GM23248 (cell line): ENCODE measurements around the gene HSFX3. TPM values are rescaled to one million over a fixed set of nuclear protein-coding genes. Genes with fewer than 3 reads are reported as not detected.
A peak's percentile ranks its signal among the peaks of the same experiment; 100 is the strongest.
"Not testable (repeated sequence)": the region's sequence is repeated elsewhere in the genome, so short reads cannot be mapped to it uniquely, and the experiment has no call there.

Source experiments
- DNase-seq: peaks from one replicate; pipeline ENCODE4 v3.0.0-alpha.2; 2015
- H2AFZ ChIP-seq: fragments of 200-600 bp; sonication (generic); 2 replicates; pipeline ENCODE4 v1.6.1; 2016; ENCODE audit warnings: antibody characterized with exemption
- H3F3A ChIP-seq: fragments of 200-600 bp; sonication (generic); 2 replicates; pipeline ENCODE4 v1.6.1; 2016; ENCODE audit warnings: mild to moderate bottlenecking, antibody characterized with exemption, mixed run types; ENCODE audit not compliant: insufficient read depth
- H3K27ac ChIP-seq: fragments of 200-600 bp; sonication (generic); 2 replicates; pipeline ENCODE4 v1.5.1; 2016; ENCODE audit warnings: mild to moderate bottlenecking
- H3K27me3 ChIP-seq: fragments of 200-600 bp; sonication (generic); replicated peaks from 2 replicates; pipeline ENCODE4 v1.6.1; 2016; ENCODE audit warnings: mild to moderate bottlenecking; ENCODE audit not compliant: insufficient read depth
- H3K36me3 ChIP-seq: fragments of 200-600 bp; sonication (generic); 2 replicates; pipeline ENCODE4 v1.6.1; 2016; ENCODE audit warnings: low read depth, mild to moderate bottlenecking
- H3K4me1 ChIP-seq: fragments of 200-600 bp; sonication (generic); 2 replicates; pipeline ENCODE4 v1.6.1; 2016; ENCODE audit warnings: mild to moderate bottlenecking; ENCODE audit not compliant: insufficient read depth
- H3K4me2 ChIP-seq: fragments of 200-600 bp; sonication (generic); one replicate; pipeline ENCODE4 v1.6.1; 2016; ENCODE audit warnings: mild to moderate bottlenecking; ENCODE audit not compliant: unreplicated experiment
- H3K4me3 ChIP-seq: fragments of 200-600 bp; sonication (generic); 2 replicates; pipeline ENCODE4 v1.5.1; 2016; ENCODE audit warnings: mild to moderate bottlenecking
- H3K79me2 ChIP-seq: fragments of 200-600 bp; sonication (generic); 2 replicates; pipeline ENCODE4 v1.6.1; 2016; ENCODE audit warnings: mild to moderate bottlenecking; ENCODE audit not compliant: insufficient read depth
- H3K9ac ChIP-seq: fragments of 200-600 bp; sonication (generic); 2 replicates; pipeline ENCODE4 v1.6.1; 2016; ENCODE audit warnings: mild to moderate bottlenecking
- H3K9me2 ChIP-seq: fragments of 200-600 bp; sonication (generic); 2 replicates; pipeline ENCODE4 v1.6.1; 2016; ENCODE audit warnings: mixed run types, mild to moderate bottlenecking, moderate library complexity; ENCODE audit not compliant: insufficient read depth
- H3K9me3 ChIP-seq: fragments of 200-600 bp; sonication (generic); one replicate; pipeline ENCODE4 v1.6.1; 2017; ENCODE audit warnings: low read depth
- H4K20me1 ChIP-seq: fragments of 200-600 bp; sonication (generic); 2 replicates; pipeline ENCODE4 v1.6.0; 2016; ENCODE audit not compliant: insufficient read depth
- EZH2 ChIP-seq: fragments of 200-600 bp; sonication (generic); IDR thresholded peaks from 2 replicates; pipeline ENCODE4 v1.6.1; 2018; ENCODE audit warnings: antibody characterized with exemption, mild to moderate bottlenecking; ENCODE audit not compliant: insufficient read depth, poor library complexity, severe bottlenecking
- EZH2phosphoT487 ChIP-seq: fragments of 200-600 bp; sonication (generic); IDR thresholded peaks from 2 replicates; pipeline ENCODE4 v1.6.1; 2018; ENCODE audit warnings: antibody characterized with exemption, moderate library complexity, mild to moderate bottlenecking, low read depth; ENCODE audit not compliant: insufficient read depth
- WGBS, 2 experiments: methylation state at CpG; one replicate each; pipeline ENCODE4 v1.1.6; 2015 to 2017; ENCODE audit warnings: low lambda C conversion rate in 2 of 2, low coverage in 1 of 2; ENCODE audit errors: missing lambda C conversion rate in 2 of 2; 5-methylcytosine and 5-hydroxymethylcytosine counted together
- in situ Hi-C: fragments of 300-500 bp; cut with MboI; formaldehyde crosslinking; loops from 2 replicates; pipeline ENCODE4 v1.15.0; 2020
- polyA plus RNA-seq: library from polyadenylated mRNA; unstranded; fragments of >200 nt; fragmentation: Nextera tagmentation; extraction: Ambion mirVana; gene quantifications from 2 replicates; pipeline ENCODE4 v1.2.1, GENCODE V29; 2016
- total RNA-seq: library from RNA; depleted of rRNA; stranded (reverse); fragments of >200 nt; shearing (Covaris generic); gene quantifications from 2 replicates; pipeline ENCODE4 v1.2.3, GENCODE V29; 2014

The HSFX3 gene
- total and polyA plus RNA-seq, 2 experiments from 2014 or later: not detected

- DNase-seq, H3K9ac ChIP-seq, in situ Hi-C loops, H3K79me2 ChIP-seq, H3F3A ChIP-seq, H3K9me2 ChIP-seq, H3K9me3 ChIP-seq, H3K4me1 ChIP-seq, H3K4me2 ChIP-seq, H3K27ac ChIP-seq, H3K27me3 ChIP-seq, H3K4me3 ChIP-seq, H3K36me3 ChIP-seq, H4K20me1 ChIP-seq, H2AFZ ChIP-seq: not testable (repeated sequence)
- whole genome bisulfite sequencing, 2 experiments: no CpG with 5 or more reads among the region's 1 CpG
Measured at GRCh38 chrX:149573456-149573855, 23.7 kb upstream of the HSFX3 start.

GRCh38 chrX:149572743-149573142, 23.0 kb upstream of the HSFX3 start:
- no peaks in the 10 kb centered on the region for H3K27me3 ChIP-seq
- TF ChIP-seq EZH2phosphoT487 (no peak), EZH2 (no peak)
- no peak overlapping the region for H3K4me2 ChIP-seq
- in situ Hi-C loops: no loop called here
- no peaks in the 10 kb centered on the region for H3K9me3 ChIP-seq
- no peaks in the 10 kb centered on the region for H3K79me2 ChIP-seq
- no peak overlapping the region for H3K9ac ChIP-seq
- H3K4me1 ChIP-seq: no peaks in the 10 kb centered on the region
- DNase-seq: peak; percentile 26
- no peaks in the 10 kb centered on the region for H3K36me3 ChIP-seq
- no peak overlapping the region for H3K4me3 ChIP-seq
- 17 to 20% methylated on average over 1 of the region's 1 CpG for WGBS, 2 experiments
- no peak overlapping the region; the same call in 1 of the 2 replicates for H2AFZ ChIP-seq
- H4K20me1 ChIP-seq: no peaks in the 10 kb centered on the region
- H3F3A ChIP-seq: no peaks in the 10 kb centered on the region
- peak overlapping the region; percentile 27; the same call in 1 of the 2 replicates for H3K27ac ChIP-seq
- no peaks in the 10 kb centered on the region for H3K9me2 ChIP-seq

- WGBS, 2 experiments: 68 to 81% methylated on average over 7 of the region's 7 CpGs
Measured at GRCh38 chrX:149571770-149572169, 22.0 kb upstream of the HSFX3 start.

GRCh38 chrX:149570668-149571067, 20.9 kb upstream of the HSFX3 start:
- DNase-seq: peak; percentile 74
- no peak overlapping the region for H3K4me2 ChIP-seq
- H3K9me3 ChIP-seq: no peaks in the 10 kb centered on the region
- H3K79me2 ChIP-seq: no peaks in the 10 kb centered on the region
- 59 to 69% methylated on average over 6 of the region's 6 CpGs for WGBS, 2 experiments
- no peaks in the 10 kb centered on the region for H4K20me1 ChIP-seq
- no peaks in the 10 kb centered on the region for H3F3A ChIP-seq
- no peaks in the 10 kb centered on the region for H3K36me3 ChIP-seq
- H2AFZ ChIP-seq: no peak overlapping the region
- H3K9ac ChIP-seq: no peak overlapping the region
- no peak overlapping the region for H3K4me3 ChIP-seq
- TF ChIP-seq EZH2 (no peak), EZH2phosphoT487 (no peak)
- no peaks in the 10 kb centered on the region for H3K27me3 ChIP-seq
- no peak overlapping the region for H3K27ac ChIP-seq
- in situ Hi-C loops: no loop called here
- H3K4me1 ChIP-seq: no peaks in the 10 kb centered on the region
- H3K9me2 ChIP-seq: no peaks in the 10 kb centered on the region

More at GRCh38 chrX:149571770-149572169, 22.0 kb upstream of the HSFX3 start:
- Histone ChIP-seq H3K9me3 (no peaks in the 10 kb centered on the region), H3K27ac (no peak overlapping the region), H4K20me1 (no peaks in the 10 kb centered on the region), H3K36me3 (no peaks in the 10 kb centered on the region), H3K4me2 (no peak overlapping the region), H2AFZ (no peak overlapping the region), H3K9me2 (no peaks in the 10 kb centered on the region), H3K4me1 (no peaks in the 10 kb centered on the region), H3K79me2 (no peaks in the 10 kb centered on the region), H3F3A (no peaks in the 10 kb centered on the region), H3K4me3 (no peak overlapping the region), H3K9ac (no peak overlapping the region), H3K27me3 (no peaks in the 10 kb centered on the region)
- in situ Hi-C loops: no loop called here
- DNase-seq: no peak
- TF ChIP-seq EZH2phosphoT487 (no peak), EZH2 (no peak)

- no peaks in the 10 kb centered on the region for H4K20me1 ChIP-seq
- DNase-seq: no peak
- no peak overlapping the region for H3K9ac ChIP-seq
- H3K4me1 ChIP-seq: no peaks in the 10 kb centered on the region
- in situ Hi-C loops: no loop called here
- no peaks in the 10 kb centered on the region for H3K79me2 ChIP-seq
- no peak for TF ChIP-seq EZH2phosphoT487
- no peak for TF ChIP-seq EZH2
- H3F3A ChIP-seq: no peaks in the 10 kb centered on the region
- 55 to 66% methylated on average over 2 of the region's 2 CpGs for WGBS, 2 experiments
- no peaks in the 10 kb centered on the region for H3K9me2 ChIP-seq
- H3K4me2 ChIP-seq: no peak overlapping the region
- no peaks in the 10 kb centered on the region for H3K36me3 ChIP-seq
- no peaks in the 10 kb centered on the region for H3K9me3 ChIP-seq
- no peak overlapping the region for H3K4me3 ChIP-seq
- no peaks in the 10 kb centered on the region for H3K27me3 ChIP-seq
- H3K27ac ChIP-seq: no peak overlapping the region
- H2AFZ ChIP-seq: no peak overlapping the region
Measured at GRCh38 chrX:149569770-149570169, 20.0 kb upstream of the HSFX3 start.
